Astrocyte of the spinal cord (primary cell): ENCODE measurements around the gene PDE9A.
"Not testable (repeated sequence)": the region's sequence is repeated elsewhere in the genome, so short reads cannot be mapped to it uniquely, and the experiment has no call there.

Experiments used
- DNase-seq: peaks from one replicate; pipeline ENCODE4 v3.0.0; 2011; ENCODE audit warnings: low read depth, low spot score
- H3K4me3 ChIP-seq: 2 replicates; pipeline ENCODE4 v1.5.1; 2011; ENCODE audit warnings: low read depth, mild to moderate bottlenecking, low read length, moderate library complexity
- CTCF ChIP-seq: IDR thresholded peaks from 2 replicates; pipeline ENCODE4 v1.5.1; 2012; ENCODE audit warnings: low read depth, mild to moderate bottlenecking, low read length, inconsistent platforms
- in situ Hi-C: cut with HindIII; loops from 2 replicates; pipeline ENCODE4 v1.10.0; 2017; ENCODE audit warnings: low sequenced_read_pairs

PDE9A gene

DNA sequence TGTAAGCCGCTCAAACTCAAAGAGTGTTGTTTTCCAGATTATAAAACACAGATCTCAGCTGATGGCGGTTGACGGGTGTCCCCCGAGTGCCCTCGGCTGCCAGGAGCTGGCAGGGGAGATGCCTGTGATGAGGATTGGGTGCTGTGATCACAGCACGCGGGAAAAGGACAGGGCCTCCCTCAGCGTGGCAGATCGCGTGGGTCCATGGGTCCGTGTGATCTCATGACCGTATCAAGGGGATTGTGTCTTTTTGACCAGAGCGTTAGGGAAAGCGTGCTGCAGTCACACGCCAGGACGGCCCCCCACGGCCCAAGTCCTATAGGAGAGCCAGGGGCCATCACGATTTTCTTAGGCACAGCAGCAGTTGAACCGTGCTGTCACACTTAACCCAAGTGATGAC is 51.9 kb downstream of the PDE9A start:
- no peak for DNase-seq
- in situ Hi-C loops: no loop called here
- H3K4me3 ChIP-seq: no peak overlapping the region
- no peak for TF ChIP-seq CTCF

DNA sequence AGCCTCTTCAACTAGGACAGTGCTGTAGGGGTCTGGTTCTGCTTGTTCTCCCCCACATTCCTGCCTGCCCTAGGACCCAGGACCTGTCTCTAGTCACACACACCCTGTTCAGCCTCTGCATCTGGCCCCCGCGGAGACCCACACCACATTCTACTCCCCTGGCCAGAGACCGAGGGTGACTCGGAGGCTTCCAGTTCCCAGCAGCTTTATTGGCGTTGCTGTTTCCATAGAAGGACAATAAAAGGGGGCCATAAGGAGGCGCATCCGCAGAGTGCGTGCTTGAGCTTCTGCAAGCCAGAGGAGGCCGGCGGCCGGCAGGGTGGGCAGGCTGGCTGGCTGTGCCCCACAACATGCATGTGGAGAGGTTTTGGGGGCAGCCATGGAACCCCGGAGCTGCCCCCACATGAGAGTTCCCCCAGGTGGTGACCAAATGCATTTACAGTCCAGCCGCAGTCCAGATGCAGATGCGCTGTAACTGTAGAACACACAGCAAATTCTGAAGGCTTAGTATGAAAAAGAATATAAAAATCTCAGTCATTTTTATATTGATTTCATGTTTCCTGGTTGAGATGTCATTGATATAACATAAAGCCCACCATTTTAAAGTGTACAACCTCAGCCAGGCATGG is 52.4 kb downstream of the PDE9A start:
- no peak overlapping the region for H3K4me3 ChIP-seq
- DNase-seq: no peak
- TF ChIP-seq CTCF: no peak
- in situ Hi-C loops: no loop called here

- no peak for DNase-seq
- H3K4me3 ChIP-seq: no peak overlapping the region
- in situ Hi-C loops: no loop called here
- TF ChIP-seq CTCF: no peak
These were observed 53.3 kb downstream of the PDE9A start for GRCh38 chr21:42706765-42707164.

GRCh38 chr21:42707207-42707830 is 53.9 kb downstream of the PDE9A start:
- no peak for DNase-seq
- no peak for TF ChIP-seq CTCF
- H3K4me3 ChIP-seq: no peak overlapping the region
- in situ Hi-C loops: no loop called here

DNA sequence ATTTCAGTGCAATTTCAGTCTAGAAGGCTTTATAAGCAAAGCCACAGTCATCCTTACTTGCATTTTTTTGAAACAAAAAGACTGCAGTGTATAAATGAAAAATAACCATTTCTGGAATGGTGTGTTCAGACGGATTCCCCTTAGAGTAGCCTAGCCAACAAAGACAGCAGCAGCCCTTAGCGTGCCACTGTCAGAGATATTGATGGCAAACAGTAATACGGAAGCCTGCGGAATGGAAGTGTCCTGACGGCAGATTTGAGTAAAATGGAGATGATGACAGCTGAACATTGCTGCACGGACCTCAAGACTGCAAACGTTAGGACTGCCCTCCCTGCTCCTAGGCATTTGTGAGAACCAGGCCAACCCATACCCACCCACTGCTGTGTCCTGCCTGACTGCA is 54.7 kb downstream of the PDE9A start:
- TF ChIP-seq CTCF: no peak
- no peak for DNase-seq
- in situ Hi-C loops: no loop called here
- H3K4me3 ChIP-seq: no peak overlapping the region

DNA sequence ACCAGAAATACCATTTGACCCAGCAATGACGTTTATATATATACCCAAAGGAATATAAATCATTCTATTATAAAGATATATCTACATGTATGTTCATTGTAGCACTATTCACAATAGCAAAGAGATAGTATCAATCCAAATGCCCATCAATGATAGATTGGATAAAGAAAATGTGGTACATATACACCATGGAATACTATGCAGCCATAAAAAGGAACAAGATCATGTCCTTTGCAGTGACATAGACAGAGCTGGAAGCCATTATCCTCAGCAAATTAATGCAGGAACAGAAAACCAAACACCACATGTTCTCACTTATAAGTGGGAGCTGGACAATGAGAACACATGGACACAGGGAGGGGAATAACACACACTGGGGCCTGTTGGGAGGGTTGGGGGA is 55.5 kb downstream of the PDE9A start:
- in situ Hi-C loops, H3K4me3 ChIP-seq, DNase-seq: not testable (repeated sequence)

- no peak for DNase-seq
- in situ Hi-C loops: no loop called here
- TF ChIP-seq CTCF: no peak
- no peak overlapping the region for H3K4me3 ChIP-seq
These were observed 58.2 kb downstream of the PDE9A start for GRCh38 chr21:42711667-42712066.

DNA sequence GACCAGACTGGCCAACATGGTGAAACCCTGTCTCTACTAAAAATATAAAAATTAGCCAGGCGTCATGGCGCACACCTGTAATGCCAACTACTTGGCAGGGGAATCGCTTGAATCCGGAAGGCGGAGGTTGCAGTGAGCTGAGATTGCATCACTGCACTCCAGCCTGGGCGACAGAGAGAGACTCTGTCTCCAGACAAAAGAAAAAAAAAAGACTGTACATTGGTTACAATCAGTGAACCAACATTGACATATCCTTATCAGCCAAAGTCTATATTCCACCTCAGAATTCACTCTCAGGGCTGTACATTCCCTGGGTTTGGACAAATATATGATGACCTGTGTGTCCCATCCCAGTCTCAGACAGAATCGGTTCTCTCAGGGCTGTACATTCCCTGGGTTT is 62.0 kb downstream of the PDE9A start:
- H3K4me3 ChIP-seq, DNase-seq, in situ Hi-C loops: not testable (repeated sequence)
